LNCAP (cell line): ENCODE results near the gene LRRC4B.

Source experiments
- TF ChIP-seq, protein P1 (sequence below): fragments of 450-650 bp; IDR thresholded peaks from 2 replicates; pipeline ENCODE4 v1.5.1; 2017; ENCODE audit warnings: mild to moderate bottlenecking

Gene LRRC4B

DNA sequence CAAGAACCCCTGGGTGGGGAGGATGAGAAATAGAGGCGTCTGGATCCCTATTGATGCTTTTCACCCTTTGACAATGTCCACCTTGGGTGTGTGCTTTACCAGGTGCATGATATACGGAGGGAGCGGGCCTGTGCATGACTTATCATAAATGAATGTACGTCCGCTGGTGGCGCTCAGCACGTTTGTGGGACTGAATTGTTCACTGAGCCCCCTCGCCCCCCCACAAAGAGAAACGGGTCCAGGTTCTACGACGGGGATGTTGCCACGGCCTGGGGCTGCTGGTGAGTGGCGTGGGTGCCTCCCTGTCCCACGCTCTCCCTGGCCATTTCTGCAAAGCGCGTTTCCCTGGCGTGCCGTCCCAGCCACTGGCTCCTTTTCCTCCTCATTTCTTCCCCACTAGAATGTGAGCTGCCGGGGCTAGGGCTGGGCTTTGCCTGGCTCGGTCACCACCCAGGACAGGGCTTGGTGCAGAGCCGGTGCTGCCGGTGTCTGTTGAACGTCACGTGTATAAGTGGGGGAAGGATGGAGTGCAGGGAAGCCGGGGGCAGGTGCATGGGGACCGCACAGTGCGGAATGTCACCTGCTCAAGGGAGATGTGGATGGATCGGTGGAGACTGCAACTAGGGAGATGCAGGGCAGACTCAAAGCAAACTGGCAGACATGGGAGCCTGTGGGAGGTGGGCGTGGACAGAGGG lies 21.6 kb downstream of the LRRC4B start:
- TF ChIP-seq, protein P1, sequence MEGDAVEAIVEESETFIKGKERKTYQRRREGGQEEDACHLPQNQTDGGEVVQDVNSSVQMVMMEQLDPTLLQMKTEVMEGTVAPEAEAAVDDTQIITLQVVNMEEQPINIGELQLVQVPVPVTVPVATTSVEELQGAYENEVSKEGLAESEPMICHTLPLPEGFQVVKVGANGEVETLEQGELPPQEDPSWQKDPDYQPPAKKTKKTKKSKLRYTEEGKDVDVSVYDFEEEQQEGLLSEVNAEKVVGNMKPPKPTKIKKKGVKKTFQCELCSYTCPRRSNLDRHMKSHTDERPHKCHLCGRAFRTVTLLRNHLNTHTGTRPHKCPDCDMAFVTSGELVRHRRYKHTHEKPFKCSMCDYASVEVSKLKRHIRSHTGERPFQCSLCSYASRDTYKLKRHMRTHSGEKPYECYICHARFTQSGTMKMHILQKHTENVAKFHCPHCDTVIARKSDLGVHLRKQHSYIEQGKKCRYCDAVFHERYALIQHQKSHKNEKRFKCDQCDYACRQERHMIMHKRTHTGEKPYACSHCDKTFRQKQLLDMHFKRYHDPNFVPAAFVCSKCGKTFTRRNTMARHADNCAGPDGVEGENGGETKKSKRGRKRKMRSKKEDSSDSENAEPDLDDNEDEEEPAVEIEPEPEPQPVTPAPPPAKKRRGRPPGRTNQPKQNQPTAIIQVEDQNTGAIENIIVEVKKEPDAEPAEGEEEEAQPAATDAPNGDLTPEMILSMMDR, result no peak

- TF ChIP-seq, protein P1, result no peak
Observed at GRCh38 chr19:50542943-50543342, 25.3 kb downstream of the LRRC4B start.

DNA sequence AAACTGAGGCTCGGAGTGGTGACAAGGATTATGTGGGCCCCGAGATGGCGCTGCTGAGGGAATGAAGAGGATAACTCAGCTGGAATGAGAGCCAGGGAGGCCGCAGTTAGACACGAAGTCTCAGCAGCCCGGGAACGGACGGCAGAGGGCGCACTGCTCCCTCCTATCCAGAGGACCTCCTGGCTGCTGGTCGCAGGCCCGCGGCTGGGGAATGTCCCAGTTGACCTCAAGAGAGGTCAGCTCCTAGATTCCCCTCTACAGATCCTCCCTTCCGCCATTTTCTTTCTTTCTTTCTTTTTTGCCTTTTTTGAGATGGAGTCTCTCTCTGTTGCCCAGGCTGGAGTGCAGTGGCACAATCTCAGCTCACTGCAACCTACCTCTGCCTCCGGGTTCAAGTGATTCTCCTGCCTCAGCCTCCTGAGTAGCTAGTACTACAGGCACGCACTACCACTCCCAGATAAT lies 30.4 kb downstream of the LRRC4B start:
- TF ChIP-seq, protein P1, result peak; percentile 91

DNA sequence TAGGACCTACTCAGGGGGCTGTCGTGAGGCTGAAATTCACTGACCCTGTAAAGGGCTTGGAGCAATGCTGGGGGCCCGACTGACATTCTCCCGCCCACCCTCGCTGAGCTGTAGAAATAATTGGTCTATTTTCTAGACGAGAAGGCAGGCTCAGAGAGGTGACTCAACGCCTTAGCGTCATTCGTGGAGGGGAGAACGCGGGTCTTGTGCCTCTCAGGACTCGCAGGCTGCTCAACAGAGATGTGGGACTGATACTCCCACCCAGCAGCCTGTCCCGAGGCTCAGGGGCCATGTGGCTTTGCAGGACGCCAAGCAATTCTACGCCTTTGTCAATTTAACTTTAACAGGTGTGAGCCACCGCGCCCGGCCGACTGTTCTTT lies 30.9 kb downstream of the LRRC4B start:
- TF ChIP-seq, protein P1, result no peak

DNA sequence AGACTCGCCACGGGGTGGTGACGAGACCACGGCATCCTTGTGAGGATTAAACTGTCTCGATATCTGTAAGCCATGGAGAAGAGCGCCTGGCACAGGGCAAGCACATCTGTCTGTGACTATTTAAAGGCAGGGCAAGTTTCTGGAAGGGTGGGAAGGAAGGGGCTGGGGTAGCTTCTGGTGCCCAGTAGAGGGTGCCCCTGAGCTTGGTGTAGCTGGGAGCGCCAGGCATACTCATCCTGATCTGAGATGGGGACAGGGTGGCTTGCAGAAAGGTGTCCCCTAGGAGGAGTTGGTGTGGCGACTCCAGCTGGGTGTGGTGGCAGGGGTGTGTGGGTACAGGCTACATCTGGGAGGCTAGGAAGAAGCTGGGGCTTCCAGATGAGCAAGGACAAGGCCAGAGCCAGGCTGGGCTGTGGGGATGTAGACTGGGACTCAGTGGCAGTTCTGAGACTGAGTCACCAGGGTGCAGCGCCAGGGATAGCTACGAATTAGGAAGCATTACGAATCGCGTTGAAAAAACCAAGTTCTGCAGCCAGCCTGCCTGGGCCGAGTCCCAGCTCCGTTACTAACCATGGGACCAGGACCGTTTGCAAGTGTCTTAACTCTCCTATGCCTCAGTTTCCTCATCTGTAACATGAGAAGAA lies 31.5 kb downstream of the LRRC4B start:
- TF ChIP-seq, protein P1, result no peak

GRCh38 chr19:50535672-50536187 lies 32.5 kb downstream of the LRRC4B start:
- TF ChIP-seq, protein P1, result no peak

- TF ChIP-seq, protein P1, result no peak
Observed at GRCh38 chr19:50534478-50534877, 33.8 kb downstream of the LRRC4B start.
